Activated T-cell treated with anti-CD3 and anti-CD28 coated beads, Interleukin-2, amount 50 U/mL, for 48 hours (primary cell): Measurements from ENCODE around the gene SELENOO.
"Not testable (repeated sequence)": the region's sequence is repeated elsewhere in the genome, so short reads cannot be mapped to it uniquely, and the experiment has no call there.

Source experiments
- DNase-seq, 2 experiments: peaks; one replicate each; pipeline ENCODE4 v3.0.0-alpha.2; 2020

SELENOO gene

DNA sequence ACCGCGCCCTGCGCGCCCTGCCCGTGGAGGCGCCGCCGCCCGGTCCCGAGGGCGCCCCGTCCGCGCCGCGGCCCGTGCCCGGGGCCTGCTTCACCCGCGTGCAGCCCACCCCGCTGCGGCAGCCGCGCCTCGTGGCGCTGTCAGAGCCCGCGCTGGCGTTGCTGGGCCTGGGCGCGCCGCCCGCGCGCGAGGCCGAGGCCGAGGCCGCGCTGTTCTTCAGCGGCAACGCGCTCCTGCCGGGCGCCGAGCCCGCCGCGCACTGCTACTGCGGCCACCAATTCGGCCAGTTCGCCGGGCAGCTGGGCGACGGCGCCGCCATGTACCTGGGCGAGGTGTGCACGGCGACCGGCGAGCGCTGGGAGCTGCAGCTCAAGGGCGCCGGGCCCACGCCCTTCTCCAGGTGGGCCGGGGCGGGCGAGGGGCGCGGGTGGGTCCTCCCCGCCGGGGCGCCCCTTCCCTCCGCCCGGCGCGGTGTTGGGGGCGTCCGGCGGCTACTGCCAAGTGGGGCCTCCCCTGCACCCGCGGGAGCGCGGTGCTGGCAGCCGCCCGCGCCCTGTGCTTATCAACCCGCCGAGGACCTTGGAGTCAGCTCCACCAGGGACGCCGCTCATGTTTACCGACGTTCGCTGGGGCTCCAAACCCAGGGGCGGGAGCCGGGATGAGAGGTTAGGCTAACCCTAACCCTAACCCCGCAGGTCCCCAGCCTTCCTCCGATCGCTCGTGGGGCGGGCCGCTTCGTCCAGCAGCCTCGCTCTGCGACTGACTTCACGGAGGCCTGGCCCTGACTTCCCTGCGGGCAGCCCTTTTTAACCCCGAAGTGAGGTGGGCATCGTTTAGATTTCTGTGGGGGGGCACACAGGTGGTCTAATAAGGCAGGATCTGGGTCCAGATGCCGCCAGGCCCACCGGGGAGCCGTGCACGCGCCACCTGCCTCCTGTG is 649 bp downstream of the SELENOO start:
- peak in 1 of 2 experiments; percentile 44 for DNase-seq

DNA sequence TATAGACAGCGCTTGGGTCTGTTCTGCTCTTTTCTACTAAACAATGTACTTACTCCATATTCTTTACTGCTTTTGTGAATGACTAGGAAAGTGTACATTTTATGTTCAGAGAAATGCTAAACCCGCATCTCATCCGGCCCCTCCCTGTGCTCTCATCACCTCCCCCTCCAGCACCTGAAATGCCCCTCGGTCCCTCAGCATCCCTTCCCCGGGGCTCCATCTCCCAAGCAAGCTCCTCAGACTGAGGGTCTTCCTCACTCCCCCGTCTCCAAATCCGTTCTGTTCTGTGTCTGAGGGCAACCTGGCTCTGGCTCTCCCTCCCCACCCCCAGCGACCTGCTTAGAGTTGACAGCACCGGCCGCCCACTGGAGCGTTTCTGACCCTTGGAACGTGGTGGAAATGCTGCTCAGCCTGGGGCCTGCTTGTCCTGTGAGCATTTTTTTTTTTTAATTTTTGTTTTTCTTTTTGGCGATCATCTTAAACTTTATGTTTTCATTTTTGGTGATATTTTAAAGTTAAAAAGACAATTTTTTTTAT is 1.4 kb downstream of the SELENOO start:
- no peak for DNase-seq

DNA sequence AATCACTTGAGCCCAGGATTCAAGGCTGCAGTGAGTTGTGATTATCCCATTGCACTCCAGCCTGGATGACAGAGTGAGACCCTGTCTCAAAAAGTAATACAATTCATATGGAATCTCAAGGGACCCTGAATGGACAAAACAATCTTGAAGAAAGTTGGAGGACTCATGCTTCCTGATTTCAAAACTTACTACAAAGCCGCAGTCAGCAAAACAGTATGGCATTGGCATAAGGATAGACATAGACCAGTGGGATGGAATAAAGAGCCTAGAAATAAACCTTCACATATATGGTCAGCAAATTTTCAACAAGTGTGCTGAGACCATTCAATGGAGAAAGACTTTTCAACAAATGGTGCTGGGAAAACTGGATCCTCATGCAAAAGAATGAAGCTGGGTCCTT is 2.5 kb downstream of the SELENOO start:
- no peak for DNase-seq

DNA sequence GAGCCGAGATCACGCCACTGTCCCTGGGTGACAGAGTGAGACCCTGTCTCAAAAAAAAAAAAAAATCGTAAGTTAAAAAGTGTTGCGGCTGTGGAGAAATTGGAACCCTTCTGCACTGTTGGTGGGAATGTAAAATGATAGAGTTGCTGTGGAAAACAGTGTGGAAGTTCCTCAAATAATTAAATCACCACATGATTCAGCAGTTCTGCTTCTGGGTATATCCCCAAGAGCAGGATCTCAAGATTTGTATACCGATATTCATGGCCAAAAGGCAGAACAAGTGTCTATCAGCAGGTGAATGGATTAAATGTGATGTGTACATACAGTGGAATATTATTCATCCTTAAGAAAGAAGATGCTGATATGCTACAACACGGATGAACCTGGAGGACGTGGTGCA is 3.8 kb downstream of the SELENOO start:
- no peak for DNase-seq

DNA sequence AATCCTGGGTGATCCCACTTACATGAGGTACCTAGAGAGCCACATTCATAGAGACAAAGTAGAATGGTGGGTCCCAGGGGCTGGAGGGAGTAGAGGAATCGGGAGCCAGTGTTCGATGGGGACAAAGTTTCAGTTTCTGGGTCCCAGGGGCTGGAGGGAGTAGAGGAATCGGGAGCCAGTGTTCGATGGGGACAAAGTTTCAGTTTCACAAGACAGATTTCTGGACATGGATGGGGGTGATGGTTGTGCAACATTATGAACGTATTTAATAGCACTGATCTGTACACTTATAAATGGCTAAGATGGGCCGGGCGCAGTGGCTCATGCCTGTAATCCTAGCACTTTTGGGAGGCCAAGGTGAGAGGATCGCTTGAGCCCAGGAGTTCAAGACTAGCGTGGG is 4.2 kb downstream of the SELENOO start:
- DNase-seq: not testable (repeated sequence)

DNA sequence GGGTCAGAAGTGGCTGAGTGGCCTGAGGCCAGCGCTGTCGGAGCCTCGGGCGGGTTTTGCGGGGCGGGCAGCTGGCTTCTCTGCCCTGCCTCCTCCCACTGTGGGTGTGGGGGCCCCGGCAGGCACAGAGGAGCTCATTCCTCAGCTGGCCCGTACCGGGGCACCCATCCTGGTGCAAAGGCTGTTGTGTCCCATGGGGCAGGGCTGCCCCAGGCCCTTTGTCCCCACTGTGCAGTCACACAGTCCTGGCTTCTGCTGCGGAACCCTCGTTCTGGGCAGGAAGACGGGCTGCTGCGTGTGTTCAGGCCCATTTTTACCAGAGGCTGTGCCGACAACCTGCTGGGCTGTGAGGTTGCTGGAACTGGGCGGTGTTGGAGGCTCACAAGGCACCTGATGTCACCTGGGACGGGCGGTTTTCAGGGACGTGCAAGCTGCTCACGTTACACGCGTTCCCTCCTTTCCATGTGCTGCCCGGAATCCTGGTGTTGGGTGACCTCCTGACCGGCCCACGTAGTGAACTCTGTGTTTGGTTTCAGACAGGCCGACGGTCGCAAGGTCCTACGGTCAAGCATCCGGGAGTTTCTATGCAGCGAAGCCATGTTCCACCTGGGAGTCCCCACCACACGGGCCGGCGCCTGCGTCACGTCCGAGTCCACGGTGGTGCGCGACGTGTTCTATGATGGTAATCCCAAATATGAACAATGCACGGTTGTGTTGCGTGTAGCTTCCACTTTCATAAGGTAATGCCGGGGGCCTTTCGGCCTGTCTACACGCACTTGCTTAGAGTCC is 5.2 kb downstream of the SELENOO start:
- no peak for DNase-seq

DNA sequence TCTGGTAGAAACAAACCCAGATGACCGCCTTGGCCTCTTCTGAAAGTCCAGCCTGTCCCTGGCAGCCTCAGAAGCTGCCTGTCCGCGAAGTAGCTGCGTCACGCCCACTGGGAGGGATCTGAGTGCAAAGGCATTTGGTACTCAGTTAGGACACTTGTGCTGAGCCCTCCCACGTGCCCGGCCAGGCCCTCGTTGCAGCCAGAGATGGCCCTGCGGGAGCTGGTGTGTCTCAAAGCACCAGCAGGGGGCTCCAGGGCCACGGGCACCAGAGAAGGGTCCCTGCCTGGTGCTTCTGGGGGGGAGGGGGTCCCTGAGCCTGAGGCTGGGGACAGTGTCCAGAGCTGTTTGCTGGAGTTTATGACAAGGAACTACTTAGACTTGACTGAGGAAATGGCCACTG is 5.8 kb downstream of the SELENOO start:
- no peak for DNase-seq

DNA sequence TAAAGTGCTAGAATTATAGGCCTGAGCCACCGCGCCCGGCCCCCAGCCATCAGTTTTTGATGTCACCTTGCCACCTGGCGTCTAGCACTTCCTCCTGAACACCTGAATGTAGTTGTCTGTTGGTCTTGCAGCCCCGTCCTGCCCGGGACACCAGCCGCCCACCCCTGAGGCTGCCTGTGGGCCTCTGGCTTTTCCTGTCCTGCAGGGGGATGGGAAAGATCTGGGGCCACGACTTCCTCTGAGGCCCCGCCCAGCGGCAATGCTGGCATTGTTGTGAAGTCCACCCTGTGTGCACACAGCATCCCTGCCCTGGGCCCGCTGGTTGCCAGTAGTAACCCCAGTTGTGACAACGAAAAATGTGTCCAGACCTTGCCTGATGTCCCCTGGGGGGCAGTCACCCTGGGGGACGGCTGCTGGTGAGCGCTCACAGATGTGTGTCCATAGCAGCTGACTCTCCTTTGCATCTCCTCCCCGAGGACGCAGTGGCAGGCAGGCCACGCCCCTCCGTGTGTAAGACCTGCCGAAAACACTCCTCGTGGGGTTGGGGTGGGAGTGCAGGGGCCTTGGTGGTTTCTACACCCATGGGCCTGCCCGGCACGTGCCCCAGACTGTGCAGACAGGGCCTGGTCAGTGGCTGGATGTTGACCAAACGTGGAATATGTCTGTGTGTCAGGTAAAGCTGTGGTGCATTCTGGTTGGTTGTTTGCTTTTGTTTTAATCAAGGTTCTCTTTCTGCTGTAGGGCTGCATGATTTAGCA is 6.8 kb downstream of the SELENOO start:
- no peak for DNase-seq

DNA sequence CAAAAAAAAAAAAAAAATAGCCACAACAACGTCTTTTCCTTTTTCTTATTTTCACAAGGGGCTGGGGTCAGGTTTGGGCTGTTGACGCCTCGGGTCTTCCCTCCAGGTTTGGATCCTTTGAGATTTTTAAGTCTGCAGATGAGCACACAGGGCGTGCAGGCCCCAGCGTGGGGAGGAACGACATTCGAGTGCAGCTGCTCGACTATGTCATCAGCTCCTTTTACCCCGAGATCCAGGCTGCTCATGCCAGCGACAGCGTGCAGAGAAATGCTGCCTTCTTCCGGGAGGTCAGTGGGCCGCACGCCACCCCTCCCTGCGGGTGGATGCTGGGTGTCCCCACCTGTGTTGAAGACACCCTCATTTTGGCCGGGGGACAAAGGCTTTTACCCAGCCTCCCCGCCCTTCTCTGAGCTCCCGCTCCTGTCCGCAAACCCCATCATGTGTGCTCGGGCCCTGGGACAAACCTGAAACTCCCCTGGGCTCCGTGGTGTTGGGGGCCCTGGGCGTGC is 7.7 kb downstream of the SELENOO start:
- no peak for DNase-seq

DNA sequence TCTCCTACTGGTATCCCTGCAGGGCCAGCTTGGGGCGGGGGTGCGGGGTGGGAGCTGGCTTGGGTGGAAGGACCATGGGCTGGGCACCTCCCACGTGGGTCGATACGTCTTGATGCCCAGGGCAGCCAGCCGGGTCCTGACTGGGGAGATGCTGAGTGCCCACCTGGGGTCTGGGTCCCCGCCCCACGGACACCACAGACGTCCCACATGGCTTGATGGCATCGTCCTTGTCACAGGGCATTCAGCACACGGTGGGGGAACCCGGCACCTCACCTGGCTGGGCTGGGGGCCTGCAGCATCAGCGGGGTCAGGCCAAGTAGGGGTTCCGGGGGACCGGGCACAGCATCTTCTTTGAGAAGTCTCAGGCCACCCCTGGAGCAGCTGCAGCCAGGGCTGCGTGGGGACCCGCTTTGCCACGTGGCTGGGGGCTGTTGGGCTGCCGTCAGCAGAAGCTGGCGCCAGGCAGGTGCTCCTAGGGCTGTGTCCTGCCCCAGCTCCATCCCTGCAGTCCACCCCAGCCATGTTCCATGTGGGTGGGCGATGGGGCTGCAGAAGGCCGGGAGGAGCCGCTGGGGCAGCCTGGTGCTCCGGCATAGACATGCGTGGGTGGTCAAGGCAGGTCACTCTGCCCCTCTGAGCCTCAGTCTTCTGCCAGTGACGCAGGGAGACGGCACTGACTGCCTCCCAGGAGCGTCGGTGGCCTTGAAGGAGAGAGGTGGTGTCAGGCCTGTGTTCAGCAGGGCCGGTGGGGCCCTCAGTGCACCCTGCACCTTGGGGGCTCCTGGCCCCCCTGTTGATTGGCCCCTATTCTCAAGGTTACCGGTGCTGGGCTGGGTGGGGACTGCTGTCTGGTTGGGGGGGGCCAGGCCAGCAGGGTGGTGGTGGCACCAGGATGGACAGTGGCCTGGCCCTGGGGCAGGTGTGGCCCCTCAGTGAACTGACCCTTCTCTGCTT is 8.4 kb downstream of the SELENOO start:
- DNase-seq: peak in 1 of 2 experiments; percentile 19

DNA sequence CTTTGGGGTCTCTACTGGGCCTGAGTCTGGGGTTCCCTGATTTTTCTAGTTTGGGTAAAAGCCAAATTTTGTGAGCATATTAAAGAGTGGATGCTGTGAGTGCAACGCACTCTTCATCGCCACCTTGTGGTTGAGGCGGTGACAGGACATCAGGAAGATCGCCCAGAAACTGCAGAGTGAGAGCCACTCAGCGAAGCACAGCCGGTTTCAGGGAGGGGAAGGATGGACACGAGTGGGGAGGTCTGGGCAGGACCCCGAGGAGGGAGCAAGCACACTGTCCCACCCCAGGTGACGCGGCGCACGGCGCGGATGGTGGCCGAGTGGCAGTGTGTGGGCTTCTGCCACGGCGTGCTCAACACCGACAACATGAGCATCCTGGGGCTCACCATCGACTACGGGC is 9.1 kb downstream of the SELENOO start:
- DNase-seq: peak; percentile 76 to 78

DNA sequence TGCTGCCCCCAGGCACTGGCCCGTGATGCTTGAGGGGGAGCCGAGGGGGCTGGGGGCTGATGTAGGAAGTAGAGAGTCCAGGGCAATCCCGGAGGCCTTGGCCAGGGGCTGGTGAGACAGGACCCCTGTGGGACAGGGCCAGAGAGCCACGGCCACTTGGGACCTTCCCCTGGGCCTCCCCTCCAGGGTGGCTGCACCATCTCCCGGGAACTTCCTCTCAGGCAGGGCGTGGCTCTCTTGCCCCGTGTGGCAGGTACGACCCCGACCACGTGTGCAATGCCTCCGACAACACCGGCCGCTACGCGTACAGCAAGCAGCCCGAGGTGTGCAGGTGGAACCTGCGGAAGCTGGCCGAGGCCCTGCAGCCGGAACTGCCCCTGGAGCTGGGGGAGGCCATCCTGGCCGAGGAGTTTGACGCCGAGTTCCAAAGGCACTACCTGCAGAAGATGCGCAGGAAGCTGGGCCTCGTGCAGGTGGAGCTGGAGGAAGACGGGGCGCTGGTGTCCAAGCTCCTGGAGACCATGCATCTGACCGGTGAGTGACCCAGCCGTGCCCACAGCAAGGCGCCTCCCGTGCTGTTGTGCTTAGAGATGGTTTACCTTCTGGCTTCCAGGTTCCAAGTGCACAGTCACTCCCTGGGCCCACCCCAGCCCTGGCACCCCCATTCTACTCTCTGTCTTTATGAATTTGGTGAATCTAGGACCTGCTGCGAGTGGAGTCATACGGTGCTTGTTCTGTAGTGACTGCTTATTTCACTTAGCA is 9.7 kb downstream of the SELENOO start:
- DNase-seq: no peak

DNA sequence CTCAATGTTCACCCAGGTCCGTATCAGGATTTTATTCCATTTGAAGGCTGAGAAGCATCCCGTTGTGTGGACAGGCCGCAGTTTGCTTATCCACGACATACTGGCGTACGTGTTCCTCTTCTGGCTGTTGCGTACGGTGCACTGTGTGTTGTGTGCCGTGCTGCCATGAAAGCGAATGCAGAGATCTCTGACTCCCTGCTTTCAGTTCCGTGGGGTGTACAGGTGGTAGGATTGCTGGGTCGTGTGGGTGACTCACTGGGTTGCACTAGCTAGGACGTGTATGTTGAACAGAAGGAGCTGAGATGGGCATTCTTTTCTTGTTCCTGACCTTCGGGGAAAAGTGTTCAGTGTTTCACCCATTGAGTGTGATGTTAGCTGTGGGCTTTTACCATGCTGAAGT is 10.3 kb downstream of the SELENOO start:
- peak in 1 of 2 experiments; percentile 16 for DNase-seq

DNA sequence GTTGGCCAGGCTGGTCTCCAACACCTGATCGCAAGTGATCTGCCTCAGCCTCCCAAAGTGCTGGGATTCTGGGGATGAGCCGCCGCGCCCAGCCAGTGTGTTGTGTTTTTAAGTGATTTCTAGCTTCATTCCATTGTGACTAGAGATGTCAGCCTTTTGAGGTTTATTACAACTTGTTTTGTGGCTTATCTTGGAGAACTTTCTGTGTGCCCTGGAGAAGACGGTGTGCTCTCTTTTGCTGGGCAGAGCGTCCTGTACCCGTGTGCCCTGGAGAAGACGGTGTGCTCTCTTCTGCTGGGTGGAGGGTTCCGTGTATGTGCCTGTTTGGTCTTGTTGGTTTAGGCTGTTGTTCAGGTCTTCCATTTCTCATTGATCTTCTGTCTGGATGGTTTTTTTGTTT is 12.5 kb downstream of the SELENOO start:
- DNase-seq: no peak

DNA sequence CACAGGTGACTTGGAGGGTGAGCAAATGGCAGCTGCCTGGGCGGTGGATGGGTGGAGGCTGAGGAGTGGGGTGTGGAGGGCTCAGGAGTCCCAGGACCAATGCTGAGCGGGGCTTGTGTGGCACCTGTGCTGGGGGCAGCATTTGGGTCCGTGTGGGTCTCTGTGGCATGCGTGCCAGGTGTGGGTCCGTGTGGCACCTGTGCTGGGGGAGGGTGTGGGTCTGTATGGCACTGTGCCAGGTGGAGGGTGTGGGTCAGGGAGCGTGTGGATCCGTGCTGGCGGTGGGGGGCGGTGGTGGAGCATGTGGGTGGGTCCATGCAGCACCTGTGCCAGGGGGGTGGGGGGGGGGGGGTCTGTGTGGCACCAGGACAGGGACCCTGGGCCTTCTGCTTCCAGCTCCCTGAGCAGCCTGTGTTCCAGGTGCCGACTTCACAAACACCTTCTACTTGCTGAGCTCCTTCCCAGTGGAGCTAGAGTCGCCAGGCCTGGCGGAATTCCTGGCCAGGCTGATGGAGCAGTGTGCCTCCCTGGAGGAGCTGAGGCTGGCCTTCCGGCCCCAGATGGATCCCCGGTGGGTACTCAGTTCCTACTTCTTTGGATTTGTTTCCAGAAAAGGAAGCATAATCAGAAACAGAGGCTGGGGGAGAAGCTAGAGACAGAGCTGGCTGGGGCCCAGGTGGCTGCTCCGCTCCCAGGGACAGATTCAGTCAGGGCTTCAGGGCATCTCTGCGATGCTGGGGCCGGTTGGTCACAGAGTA is 14.7 kb downstream of the SELENOO start:
- DNase-seq: no peak

DNA sequence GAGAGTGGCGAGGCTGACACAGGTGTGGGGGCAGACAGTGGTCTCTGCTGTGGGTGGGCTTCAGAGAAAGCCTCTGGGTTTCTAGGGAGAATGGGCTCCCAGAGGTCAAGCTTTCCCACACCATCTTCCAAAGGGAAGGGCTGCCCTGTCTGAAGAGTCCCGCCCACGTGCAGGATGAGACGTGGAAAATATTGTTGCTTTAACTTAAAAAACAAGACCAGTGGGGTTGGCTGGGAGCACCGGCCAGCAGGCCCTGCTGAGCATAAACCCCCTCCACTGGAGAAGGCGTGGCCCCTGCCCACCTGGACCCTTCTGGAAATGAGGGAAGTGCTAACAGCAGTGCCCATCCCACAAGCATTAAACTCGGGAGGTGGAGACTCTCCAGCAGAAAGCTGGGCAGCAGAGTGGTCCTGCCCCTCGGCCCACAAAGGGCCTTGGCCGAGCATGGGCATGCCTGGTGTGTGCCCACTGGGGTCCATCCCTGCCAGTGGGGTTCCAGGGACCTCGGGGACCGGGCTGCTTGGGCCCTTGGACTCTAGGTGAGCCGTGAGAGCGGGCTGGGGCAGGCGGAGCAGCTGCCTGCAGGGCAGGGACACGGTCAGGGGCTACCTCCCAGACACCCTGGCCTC is 15.4 kb downstream of the SELENOO start:
- no peak for DNase-seq

DNA sequence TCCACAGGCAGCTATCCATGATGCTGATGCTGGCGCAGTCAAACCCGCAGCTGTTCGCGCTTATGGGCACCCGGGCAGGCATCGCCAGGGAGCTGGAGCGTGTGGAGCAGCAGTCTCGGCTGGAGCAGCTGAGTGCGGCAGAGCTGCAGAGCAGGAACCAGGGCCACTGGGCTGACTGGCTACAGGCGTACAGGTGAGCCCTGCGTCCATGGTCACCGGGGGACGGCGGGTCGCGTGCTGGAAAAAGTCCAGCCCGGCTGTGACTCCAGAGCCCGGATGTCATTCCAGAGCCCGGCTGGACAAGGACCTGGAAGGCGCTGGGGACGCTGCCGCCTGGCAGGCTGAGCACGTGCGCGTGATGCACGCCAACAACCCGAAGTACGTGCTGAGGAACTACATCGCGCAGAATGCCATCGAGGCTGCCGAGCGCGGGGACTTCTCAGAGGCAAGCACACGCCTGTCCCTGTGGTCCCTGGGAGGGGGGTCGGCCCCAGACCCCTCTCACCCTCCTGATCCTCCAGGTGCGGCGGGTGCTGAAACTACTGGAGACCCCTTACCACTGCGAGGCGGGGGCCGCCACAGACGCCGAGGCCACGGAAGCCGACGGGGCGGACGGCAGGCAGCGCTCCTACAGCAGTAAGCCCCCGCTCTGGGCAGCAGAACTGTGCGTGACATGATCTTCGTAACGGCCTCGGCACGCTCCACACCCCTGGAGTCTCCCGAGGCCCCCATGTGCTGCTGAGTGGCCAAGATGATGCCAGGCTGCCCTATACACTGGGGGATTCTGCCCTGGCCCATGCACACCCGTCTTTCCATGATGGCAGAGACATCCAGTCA is 16.1 kb downstream of the SELENOO start:
- DNase-seq: no peak

DNA sequence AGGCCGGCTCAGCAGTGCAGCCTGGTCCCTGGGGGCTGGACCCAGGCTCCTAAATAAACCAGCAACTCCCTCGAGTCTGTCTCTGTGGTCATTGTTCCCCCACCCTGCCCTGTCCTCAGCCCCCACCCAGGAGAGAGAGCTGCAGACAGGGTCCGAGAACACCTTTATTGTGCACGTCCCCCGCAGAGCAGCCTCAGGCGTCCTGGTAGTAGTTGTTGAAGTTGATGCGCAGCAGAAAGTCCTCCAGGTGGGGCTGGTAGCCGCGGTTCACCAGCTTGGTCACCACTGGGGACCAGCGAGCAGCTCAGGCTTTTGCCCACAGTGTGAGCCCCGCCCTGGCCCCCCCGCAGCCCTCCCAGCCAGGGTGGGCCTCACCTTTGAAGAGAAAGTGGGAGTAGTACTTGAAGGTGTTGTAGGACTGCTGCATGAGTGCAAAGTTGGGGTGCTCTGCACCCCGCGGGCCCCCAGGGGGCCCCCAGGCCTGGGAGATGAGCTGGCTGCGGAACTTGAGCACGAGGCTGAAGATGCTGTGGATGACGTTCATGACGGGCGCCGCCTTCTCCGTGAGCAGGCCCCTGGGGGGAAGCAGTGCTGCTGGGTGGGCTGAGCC is 16.8 kb downstream of the SELENOO start:
- DNase-seq: no peak
